CD4-positive, alpha-beta T cell treated with Interleukin-17A for 1 hour (primary cell): Measurements from ENCODE around the gene BTBD1.
A peak's percentile ranks its signal among the peaks of the same experiment; 100 is the strongest.

ENCODE experiments used
- DNase-seq: peaks from one replicate; pipeline ENCODE4 v3.0.0-alpha.2; 2020

The BTBD1 gene

DNA sequence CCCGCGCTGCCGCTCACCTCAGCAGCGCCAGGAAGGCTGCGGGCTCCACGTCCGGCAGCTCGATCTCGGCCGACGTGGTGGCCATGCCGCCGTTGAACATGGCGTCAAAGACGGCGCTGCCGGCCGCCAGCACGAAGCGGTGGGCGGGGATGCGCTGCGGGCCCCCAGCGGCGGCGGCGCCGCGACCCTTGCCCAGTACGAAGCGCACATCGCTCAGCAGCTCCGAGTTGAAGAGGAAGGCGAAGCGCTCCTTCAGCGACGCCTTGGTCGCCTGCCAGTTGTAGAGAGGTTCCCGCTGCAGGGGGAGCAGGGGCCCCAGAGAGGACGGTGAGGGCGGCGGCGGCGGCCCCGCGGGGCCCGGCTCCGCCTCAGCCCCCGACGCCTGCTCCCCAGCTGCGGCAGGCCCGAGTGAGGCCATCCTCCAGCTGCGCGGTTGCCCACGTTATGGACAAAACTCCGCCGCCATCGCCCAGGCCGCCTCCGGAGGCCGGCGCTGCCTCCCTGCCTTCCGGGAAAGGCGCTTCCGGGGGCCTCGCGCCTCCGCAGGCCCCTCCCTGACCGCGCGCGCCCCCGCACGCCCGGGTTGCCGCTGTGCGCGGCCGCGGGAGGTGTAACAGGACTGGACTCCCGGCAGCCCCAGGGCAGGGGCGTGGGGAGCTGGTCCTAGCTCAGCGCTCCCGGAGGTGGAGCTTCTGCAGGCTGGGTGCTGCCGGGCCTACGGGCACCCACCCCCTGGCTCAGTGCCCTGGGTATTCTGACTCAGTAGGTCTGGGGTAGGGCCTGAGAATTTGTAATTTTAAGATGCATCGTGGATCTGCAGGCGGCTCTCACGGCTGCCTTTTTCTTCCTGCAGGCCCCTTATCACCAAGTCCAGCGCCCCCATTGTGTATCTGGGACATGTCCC lies at the start of gene BTBD1:
BTBD1 (minus strand) TSS at position 519 of the 904 bp plus-strand sequence; CDS start at position 418, 101 bp downstream.
- DNase-seq = peak; percentile 77

DNA sequence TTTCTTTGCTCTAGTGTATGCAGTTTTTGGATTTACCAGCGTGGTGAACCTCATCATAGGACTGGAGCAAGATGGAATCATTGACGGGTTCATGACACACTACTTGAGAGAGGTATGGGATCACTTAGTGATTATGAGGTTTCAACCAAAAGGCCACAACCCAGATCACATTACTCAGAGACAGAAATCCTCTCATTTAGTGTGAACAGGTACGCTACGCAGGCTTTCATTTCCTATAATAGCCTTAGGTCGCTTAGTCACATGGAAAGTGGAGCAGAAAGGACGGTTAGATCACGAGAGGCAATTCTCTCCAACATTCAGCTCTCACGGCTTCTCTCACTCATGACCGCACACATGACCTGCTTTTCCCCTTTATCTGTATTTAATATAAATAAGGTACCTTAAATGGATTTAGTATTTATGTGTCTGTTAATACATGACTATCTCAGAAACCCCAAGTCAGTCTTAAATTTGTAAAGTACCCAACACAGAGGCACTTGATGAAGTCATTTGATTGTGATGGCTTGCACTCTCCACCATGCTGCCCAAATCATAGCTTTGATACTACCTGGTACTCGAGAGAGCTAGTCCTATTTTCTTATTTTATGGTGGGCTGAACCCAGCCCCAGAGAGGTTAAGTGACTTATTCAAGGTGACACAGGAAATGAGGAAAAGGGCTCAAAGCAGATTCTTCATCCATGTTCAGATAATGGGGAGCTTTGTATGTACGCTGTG lies 48.9 kb upstream of the BTBD1 start:
- DNase-seq = no peak

GRCh38 chr15:83115410-83115809 lies 48.4 kb upstream of the BTBD1 start:
- DNase-seq = no peak

- DNase-seq = no peak
Measured at GRCh38 chr15:83114856-83115255, 47.8 kb upstream of the BTBD1 start.

GRCh38 chr15:83113881-83114674 lies 47.0 kb upstream of the BTBD1 start:
- DNase-seq = no peak

GRCh38 chr15:83112956-83113299 lies 45.9 kb upstream of the BTBD1 start:
- no peak for DNase-seq

DNA sequence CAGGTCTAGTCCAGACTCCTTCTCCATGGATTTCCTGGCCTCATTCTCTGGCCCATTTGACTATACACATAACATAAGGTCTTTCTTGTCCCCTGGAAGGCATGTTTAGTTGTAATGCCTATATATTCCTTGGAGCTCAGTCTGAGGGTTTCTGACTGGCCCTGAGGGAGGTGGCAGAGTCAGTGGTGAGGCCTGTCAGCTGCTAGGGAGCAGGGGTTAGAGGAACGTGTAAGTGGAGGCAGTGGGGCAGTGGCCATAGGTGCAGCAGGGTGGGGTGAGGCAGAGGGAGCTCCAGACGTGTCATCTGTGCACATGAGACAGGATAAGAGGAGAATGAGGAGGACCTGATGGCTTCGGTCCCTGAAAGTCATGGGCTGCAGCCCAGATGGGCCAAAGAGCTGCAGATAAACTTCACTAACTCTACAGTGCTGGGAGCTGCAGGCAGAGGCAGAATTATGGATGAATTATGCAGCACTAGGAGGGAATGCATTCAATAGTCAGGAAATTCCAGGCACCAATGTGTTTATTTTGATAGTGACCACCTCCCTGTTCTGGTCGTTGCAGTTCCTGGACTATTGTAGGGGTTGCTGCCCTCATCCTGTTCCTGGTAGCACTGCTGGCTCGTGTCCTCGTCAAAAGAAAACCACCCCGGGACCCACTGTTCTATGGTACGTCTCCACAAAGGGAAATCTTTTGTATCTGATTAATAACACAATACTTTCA lies 45.3 kb upstream of the BTBD1 start:
- DNase-seq = no peak

DNA sequence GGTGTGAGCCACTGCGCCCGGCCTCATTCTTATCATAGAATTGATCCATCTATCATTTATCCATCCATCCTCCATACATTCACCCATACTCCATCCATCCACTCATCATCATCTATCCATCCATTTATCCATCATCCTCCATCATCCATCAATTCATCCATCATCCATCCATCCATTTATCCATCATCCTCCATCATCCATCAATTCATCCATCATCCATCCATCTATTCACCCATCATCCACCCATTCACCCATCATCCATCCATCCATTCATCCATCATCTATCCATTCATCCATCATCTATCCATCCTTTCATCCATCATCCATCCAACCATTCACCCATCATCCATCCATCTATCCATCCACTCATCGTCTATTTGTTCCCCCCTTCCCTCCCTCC lies 44.1 kb upstream of the BTBD1 start:
- DNase-seq = no peak

GRCh38 chr15:83110381-83110780 lies 43.3 kb upstream of the BTBD1 start:
- no peak for DNase-seq

DNA sequence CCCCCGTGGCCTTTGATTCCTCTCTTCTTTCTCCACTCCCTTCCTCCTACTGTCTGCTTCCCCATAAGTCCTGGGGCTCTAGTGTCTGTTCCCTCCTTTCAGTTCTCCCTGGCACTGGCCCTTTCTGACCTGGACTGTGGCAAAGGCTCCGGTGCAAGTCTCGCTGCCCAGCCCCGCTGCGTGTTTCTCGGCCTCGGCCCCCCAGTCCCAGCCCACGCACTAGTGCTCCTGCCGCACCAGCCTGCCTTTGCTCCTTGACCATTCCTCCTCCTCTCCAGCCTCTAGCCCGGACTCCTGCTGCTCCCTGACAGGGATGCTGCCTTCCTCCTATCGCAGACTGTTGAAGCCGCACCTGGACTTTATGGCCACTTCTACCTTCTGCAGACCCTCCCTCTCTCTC lies 42.5 kb upstream of the BTBD1 start:
- DNase-seq = no peak

- DNase-seq = peak; percentile 28
Measured at GRCh38 chr15:83108266-83109219, 41.5 kb upstream of the BTBD1 start.

DNA sequence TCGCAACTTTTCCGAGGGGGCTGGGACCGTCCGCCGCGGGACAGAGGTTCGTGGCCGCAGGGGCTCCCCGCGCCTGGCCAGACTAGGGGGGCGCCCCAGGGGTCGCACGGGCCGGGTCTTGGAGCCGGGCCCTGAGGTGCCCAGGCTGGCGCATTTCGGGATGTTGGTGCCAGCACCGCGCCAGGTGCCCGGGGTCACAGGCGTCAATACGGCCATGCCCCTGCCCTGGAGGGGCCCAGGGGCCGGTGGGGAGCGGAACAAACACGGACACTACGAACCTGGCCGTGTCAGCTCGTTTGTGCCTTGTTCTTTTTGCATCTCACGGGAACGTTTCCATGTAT lies 40.8 kb upstream of the BTBD1 start:
- DNase-seq = no peak

DNA sequence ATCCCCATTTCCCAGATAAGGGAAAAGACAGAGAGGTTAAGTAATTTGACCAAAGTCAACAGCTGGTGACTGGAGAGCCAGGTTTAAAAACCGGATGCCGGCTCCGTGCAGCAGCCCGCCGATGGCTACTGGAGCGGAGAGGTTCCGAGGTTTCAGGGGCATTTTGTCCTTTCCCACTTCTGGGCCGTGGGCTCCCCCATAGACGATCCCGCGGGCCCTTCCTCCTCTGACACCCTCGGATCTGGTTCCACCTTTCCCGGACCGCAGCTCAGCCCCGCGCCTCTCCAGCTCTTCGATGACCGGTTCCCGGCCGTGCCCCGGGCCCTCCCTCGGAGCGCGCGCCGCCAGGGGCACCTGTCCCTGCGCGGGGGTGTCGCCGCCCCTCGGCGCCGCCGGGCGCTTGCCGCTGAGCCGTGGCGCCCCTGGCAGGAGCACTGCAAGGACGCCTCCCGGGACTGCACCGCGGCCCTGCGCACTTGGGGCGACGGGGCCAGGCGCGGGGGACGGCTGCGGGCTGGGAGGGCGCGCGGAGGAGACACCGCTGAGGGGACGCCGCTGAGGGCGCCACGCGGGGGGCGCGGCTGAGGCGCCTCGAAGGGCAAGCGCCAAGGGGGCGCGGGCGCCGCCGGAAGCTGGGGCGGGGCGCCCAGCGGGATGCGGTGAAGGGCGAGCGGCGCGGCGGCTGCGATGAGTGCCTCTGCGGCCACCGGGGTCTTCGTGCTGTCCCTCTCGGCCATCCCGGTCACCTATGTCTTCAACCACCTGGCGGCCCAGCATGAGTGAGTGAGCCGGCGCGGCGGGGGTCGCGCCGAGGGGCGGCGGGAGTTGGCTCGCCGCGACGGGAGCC lies 40.2 kb upstream of the BTBD1 start, which contains the start of gene TM6SF1:
TM6SF1 (plus strand) TSS at position 652 of the 847 bp plus-strand sequence; CDS start at position 688, 36 bp downstream.
- DNase-seq = no peak

GRCh38 chr15:83105440-83105839 lies 38.4 kb upstream of the BTBD1 start:
- no peak for DNase-seq

DNA sequence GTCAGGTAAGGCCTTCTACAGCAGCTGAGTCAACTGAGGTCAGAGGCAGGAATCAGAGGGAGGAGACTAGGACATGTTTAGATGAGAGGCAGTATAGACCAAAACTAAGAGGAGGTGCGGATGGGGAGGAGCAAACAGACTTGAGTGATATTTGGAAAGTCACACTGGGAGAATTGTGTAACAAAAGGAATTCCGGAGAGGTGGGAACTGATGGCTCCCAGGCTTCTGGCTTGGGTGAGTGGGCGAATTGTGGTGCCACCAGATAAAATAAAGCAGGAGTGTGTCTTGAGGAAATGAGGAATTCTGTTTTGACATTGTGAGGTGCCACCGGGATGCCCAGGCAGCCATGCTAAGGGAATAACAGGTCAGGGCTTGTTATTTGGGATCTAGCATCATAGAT lies 37.1 kb upstream of the BTBD1 start:
- DNase-seq = no peak

GRCh38 chr15:83102346-83102745 lies 35.3 kb upstream of the BTBD1 start:
- DNase-seq = no peak

DNA sequence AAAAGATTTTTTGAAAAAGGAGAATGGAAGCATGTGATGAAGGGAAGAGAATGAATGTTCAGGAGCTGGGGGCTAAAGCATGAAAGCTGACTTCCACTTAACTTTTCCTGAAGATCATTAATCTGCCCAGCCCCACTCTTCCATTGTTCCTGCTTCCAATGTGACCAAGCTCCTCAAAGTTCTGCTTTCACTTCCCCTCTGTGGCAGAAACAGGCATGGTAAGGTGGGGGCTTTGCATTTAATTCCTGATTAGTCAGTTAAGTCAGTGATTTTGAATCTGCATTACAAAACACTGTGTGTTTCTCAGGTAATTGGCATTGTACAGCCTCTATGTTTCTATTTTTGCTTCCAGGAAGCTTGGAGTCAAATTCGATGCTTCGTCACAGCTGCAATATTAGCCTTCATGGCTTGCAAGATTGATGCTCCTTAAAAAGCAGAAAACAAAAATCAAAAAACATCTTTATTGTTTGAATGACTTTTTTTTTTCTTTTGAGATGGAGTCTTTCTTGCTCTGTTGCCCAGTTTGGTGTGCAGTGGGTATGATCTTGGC lies 33.1 kb upstream of the BTBD1 start:
- DNase-seq = no peak

- DNase-seq = no peak
Measured at GRCh38 chr15:83099290-83099689, 32.2 kb upstream of the BTBD1 start.

DNA sequence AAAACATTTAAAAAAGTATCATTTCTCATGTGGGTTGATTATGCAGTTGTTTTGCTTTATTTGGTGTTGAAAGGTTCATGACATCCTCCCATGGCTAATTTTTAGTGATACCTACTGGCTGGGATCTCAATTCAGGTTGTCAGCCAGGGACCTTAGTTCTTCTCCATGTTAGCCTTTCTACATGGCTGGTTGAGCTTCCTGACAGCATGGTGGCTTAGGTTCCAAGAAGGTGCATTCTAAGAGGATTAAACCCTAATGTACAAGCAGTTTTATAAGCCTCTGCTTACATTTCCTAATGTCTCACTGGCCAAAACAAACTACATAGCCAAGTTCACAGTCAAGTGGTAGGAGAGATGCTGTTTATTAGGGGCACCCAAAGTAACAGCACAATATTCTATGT lies 31.0 kb upstream of the BTBD1 start:
- no peak for DNase-seq

- DNase-seq = no peak
Measured at GRCh38 chr15:83094583-83094982, 27.5 kb upstream of the BTBD1 start.
